SK-N-SH treated with all-trans-retinoic acid at 6 μM for 48 hours (cell line): ENCODE measurements around the gene DIAPH3.

Experiments used
- GLIS3 ChIP-seq: fragments of 250-450 bp; sonication (Bioruptor Pico); IDR thresholded peaks from 2 replicates; pipeline ENCODE4 v1.5.0; 2020; ENCODE audit warnings: mild to moderate bottlenecking, moderate library complexity
- PATZ1 ChIP-seq: fragments of 250-450 bp; sonication (Bioruptor Pico); IDR thresholded peaks from 2 replicates; pipeline ENCODE4 v1.8.0; 2020; ENCODE audit warnings: mild to moderate bottlenecking, moderate library complexity, borderline replicate concordance
- TSHZ2 ChIP-seq: fragments of 250-450 bp; sonication (Bioruptor Pico); IDR thresholded peaks from 2 replicates; pipeline ENCODE4 v1.5.0; 2020; ENCODE audit warnings: mild to moderate bottlenecking, moderate library complexity

GRCh38 chr13:59846845-59847620 lies 316.7 kb downstream of the DIAPH3 start:
- TF ChIP-seq GLIS3 (CRISPR knock-in tag) (no peak), TSHZ2 (CRISPR knock-in tag) (no peak), PATZ1 (CRISPR knock-in tag) (no peak)
